HG03159 (cell line): ENCODE data around the gene UGT1A6.

Source experiments
- ATAC-seq: cut with Tn5 transposase; IDR thresholded peaks from one replicate; pipeline ENCODE4 v1.9.1; 2021; ENCODE audit warnings: mild to moderate bottlenecking, moderate library complexity; ENCODE audit not compliant: unreplicated experiment

The UGT1A6 gene

GRCh38 chr2:233817995-233818638 lies 125.4 kb downstream of the UGT1A6 start:
- ATAC-seq = no peak

GRCh38 chr2:233818639-233819621 lies 126.2 kb downstream of the UGT1A6 start:
- ATAC-seq = no peak

- no peak for ATAC-seq
Observed at GRCh38 chr2:233819884-233820773, 127.4 kb downstream of the UGT1A6 start.

- ATAC-seq = no peak
Observed at GRCh38 chr2:233820774-233821105, 128.1 kb downstream of the UGT1A6 start.

GRCh38 chr2:233821196-233821595 lies 128.5 kb downstream of the UGT1A6 start:
- no peak for ATAC-seq

- no peak for ATAC-seq
Observed at GRCh38 chr2:233821709-233822100, 129.0 kb downstream of the UGT1A6 start.

- ATAC-seq = no peak
Observed at GRCh38 chr2:233822101-233822771, 129.5 kb downstream of the UGT1A6 start.
